ENCODE data around the gene ILDR2. TPM values are rescaled to one million over a fixed set of nuclear protein-coding genes. Genes with fewer than 3 reads are reported as not detected.

The ILDR2 gene
- total RNA-seq, 1 donor, result 0.36 TPM

- Histone ChIP-seq H3K27me3 (ENCODE audit: insufficient read depth, low read length) (no peaks in the 10 kb centered on the region), H3K4me2 (ENCODE audit: insufficient read depth, low read length) (no peak overlapping the region), H3K79me2 (ENCODE audit: insufficient read depth, low read length) (no peaks in the 10 kb centered on the region), H2AFZ (ENCODE audit: low read length) (no peak overlapping the region), H3K27ac (ENCODE audit: low read depth, low read length) (no peak overlapping the region), H3K9me3 (ENCODE audit: low read depth, low read length) (no peaks in the 10 kb centered on the region), H3K36me3 (ENCODE audit: insufficient read depth, low read length) (no peaks in the 10 kb centered on the region), H3K4me1 (ENCODE audit: insufficient read depth, low read length) (no peaks in the 10 kb centered on the region), H4K20me1 (ENCODE audit: insufficient read depth, low read length) (no peaks in the 10 kb centered on the region), H3K4me3 (ENCODE audit: insufficient read depth, low read length) (no peak overlapping the region)
- DNase-seq (ENCODE audit: insufficient read length, low spot score, missing footprints), result no peak
- no peak for TF ChIP-seq CTCF (IDR thresholded peaks at IDR 0.05; ENCODE audit: extremely low read depth, low read depth, low read length)
Measured at GRCh38 chr1:167002354-167002753, 27.0 kb upstream of the ILDR2 start.

- no peak for DNase-seq (ENCODE audit: insufficient read length, low spot score, missing footprints)
- H3K36me3 ChIP-seq (ENCODE audit: insufficient read depth, low read length), result no peaks in the 10 kb centered on the region
- no peaks in the 10 kb centered on the region for H3K4me1 ChIP-seq (ENCODE audit: insufficient read depth, low read length)
- H3K27ac ChIP-seq (ENCODE audit: low read depth, low read length), result no peak overlapping the region
- no peaks in the 10 kb centered on the region for H3K9me3 ChIP-seq (ENCODE audit: low read depth, low read length)
- no peaks in the 10 kb centered on the region for H4K20me1 ChIP-seq (ENCODE audit: insufficient read depth, low read length)
- no peaks in the 10 kb centered on the region for H3K27me3 ChIP-seq (ENCODE audit: insufficient read depth, low read length)
- no peak overlapping the region for H3K4me2 ChIP-seq (ENCODE audit: insufficient read depth, low read length)
- H2AFZ ChIP-seq (ENCODE audit: low read length), result no peak overlapping the region
- no peaks in the 10 kb centered on the region for H3K79me2 ChIP-seq (ENCODE audit: insufficient read depth, low read length)
- no peak for TF ChIP-seq CTCF (IDR thresholded peaks at IDR 0.05; ENCODE audit: extremely low read depth, low read depth, low read length)
- H3K4me3 ChIP-seq (ENCODE audit: insufficient read depth, low read length), result no peak overlapping the region
Measured at GRCh38 chr1:167000546-167000945, 25.2 kb upstream of the ILDR2 start.

- no peaks in the 10 kb centered on the region for H3K36me3 ChIP-seq (ENCODE audit: insufficient read depth, low read length)
- no peaks in the 10 kb centered on the region for H3K79me2 ChIP-seq (ENCODE audit: insufficient read depth, low read length)
- H3K4me2 ChIP-seq (ENCODE audit: insufficient read depth, low read length), result no peak overlapping the region
- TF ChIP-seq CTCF (IDR thresholded peaks at IDR 0.05; ENCODE audit: extremely low read depth, low read depth, low read length), result no peak
- no peaks in the 10 kb centered on the region for H3K27me3 ChIP-seq (ENCODE audit: insufficient read depth, low read length)
- H3K27ac ChIP-seq (ENCODE audit: low read depth, low read length), result no peak overlapping the region
- no peak overlapping the region for H3K4me3 ChIP-seq (ENCODE audit: insufficient read depth, low read length)
- no peak for DNase-seq (ENCODE audit: insufficient read length, low spot score, missing footprints)
- no peak overlapping the region for H2AFZ ChIP-seq (ENCODE audit: low read length)
- H3K4me1 ChIP-seq (ENCODE audit: insufficient read depth, low read length), result no peaks in the 10 kb centered on the region
- H3K9me3 ChIP-seq (ENCODE audit: low read depth, low read length), result no peaks in the 10 kb centered on the region
- no peaks in the 10 kb centered on the region for H4K20me1 ChIP-seq (ENCODE audit: insufficient read depth, low read length)
Measured at GRCh38 chr1:166999500-167000055, 24.2 kb upstream of the ILDR2 start.

GRCh38 chr1:166999075-166999474, 23.7 kb upstream of the ILDR2 start:
- no peak for DNase-seq (ENCODE audit: insufficient read length, low spot score, missing footprints)
- no peak overlapping the region for H3K4me3 ChIP-seq (ENCODE audit: insufficient read depth, low read length)
- no peak for TF ChIP-seq CTCF (IDR thresholded peaks at IDR 0.05; ENCODE audit: extremely low read depth, low read depth, low read length)
- H3K27ac ChIP-seq (ENCODE audit: low read depth, low read length), result no peak overlapping the region
- no peaks in the 10 kb centered on the region for H3K79me2 ChIP-seq (ENCODE audit: insufficient read depth, low read length)
- H3K4me1 ChIP-seq (ENCODE audit: insufficient read depth, low read length), result no peaks in the 10 kb centered on the region
- H3K36me3 ChIP-seq (ENCODE audit: insufficient read depth, low read length), result no peaks in the 10 kb centered on the region
- H4K20me1 ChIP-seq (ENCODE audit: insufficient read depth, low read length), result no peaks in the 10 kb centered on the region
- H3K27me3 ChIP-seq (ENCODE audit: insufficient read depth, low read length), result no peaks in the 10 kb centered on the region
- H2AFZ ChIP-seq (ENCODE audit: low read length), result no peak overlapping the region
- H3K4me2 ChIP-seq (ENCODE audit: insufficient read depth, low read length), result no peak overlapping the region
- H3K9me3 ChIP-seq (ENCODE audit: low read depth, low read length), result no peaks in the 10 kb centered on the region
